Kidney tubule cell (primary cell): ENCODE results near the gene IER5.

Experiments used
- DNase-seq: peaks from one replicate; pipeline ENCODE4 v3.0.0-alpha.2; 2018; ENCODE audit warnings: low spot score

Gene IER5

DNA sequence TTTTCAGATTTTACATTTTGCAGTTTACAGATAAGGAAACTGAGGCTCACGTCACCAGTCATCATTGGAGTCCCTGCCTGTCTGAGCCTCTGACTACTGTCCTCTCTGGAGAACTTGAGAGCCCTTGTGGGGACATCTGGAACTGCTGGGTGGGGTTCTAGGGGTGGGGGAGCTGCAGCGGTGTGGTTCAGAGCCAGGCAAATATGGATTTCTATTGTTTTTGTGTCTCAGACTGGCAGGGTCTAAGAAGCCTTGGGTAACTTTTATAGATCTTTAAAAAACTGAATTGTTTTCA lies 46.9 kb downstream of the IER5 start:
- no peak for DNase-seq

DNA sequence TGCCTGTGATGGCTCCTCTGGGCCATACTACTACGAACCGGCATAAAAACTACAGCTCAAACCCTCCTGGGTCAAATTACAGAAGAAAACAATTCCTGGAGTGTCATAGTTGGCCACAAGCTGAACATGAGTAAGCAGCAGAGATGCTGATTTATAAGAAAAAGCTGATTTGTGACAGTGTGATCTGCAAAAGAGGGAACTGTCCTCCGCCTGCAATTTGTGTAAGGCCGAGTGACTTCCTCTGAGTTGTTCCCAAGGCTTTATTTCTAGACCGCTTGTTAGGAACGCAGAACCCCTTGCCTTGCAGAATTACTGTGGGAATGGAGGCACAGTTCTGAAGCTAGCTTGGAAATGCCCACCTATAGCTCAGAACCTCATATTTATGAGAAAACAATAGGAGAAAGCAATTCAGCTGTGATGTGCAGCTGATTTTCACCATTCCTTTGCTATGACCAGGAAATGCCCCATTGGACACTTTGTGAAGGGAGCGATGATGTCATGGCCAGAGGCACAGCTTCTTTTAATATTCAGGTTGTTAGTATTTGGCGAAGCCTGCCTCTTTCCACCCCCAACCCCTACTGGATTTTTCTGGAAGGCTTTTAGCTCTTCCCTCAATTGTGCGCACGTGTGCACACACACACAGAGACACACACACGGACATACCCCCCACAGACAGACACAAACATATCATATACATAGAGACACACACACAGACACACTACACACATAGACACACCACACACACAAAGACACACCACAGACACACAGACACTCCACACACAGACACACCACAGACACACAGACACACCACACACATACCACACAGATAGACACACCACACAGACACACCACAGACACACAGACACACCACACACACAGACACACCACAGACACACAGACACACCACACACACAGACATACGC lies 47.6 kb downstream of the IER5 start:
- peak; percentile 84 for DNase-seq

DNA sequence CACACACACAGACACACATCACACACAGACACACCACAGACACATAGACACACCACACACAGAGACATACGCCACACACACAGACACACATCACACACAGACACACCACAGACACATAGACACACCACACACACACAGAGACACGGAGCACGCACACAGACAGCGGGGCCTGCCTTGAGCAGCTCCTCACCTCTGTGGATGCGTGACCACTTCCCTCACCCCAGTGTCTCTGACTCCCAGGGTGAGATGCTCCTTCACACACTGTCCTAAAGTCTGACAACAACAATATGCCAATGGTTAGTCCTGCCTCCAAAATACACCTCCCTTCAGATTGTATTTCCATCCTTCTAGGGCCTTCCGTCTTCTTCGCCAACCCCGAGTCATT lies 48.2 kb downstream of the IER5 start:
- no peak for DNase-seq

DNA sequence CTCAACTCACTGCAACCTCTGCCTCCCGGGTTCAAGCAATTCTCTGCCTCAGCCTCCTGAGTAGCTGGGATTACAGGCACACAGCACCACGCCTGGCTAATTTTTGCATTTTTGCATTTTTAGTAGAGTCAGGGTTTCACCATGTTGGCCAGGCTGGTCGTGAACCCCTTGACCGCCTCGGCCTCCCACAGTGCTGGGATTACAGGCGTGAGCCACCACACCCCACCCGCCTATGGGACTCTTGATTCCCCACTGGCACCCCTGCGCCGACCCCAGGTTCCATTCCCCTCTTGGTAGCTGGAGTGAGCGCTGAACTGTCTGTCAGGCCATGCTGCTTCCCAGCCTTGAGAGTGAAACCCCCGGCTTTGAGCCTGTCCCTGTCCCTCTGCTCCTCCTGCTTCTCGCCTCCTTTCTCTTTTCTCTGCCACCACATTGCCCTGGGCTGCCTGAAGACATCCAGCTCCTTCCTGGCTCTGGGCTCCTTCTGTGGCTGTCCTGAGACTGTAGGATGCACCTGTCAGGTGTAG lies 48.8 kb downstream of the IER5 start:
- DNase-seq: no peak

DNA sequence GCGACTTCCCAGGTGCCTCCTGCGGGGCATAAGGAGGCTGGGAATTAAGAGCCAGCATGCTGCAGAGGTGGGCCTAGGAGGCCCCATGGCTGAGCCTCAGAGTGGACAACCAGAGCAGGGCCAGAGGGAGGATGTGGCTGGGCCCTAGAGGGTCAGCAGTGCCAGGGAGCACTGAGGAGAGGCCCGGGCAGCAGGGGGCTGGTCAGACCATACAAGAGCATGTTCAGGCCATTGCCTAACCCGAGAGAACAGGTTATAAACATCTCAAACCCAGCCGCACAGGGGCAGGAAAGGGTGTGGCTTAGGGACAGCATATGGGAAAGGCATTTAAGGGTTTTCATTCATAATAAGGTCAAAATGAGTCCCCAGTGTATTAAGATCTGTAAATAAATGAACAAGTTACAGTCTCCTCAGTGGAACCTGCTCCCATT lies 51.1 kb downstream of the IER5 start:
- peak; percentile 57 for DNase-seq

DNA sequence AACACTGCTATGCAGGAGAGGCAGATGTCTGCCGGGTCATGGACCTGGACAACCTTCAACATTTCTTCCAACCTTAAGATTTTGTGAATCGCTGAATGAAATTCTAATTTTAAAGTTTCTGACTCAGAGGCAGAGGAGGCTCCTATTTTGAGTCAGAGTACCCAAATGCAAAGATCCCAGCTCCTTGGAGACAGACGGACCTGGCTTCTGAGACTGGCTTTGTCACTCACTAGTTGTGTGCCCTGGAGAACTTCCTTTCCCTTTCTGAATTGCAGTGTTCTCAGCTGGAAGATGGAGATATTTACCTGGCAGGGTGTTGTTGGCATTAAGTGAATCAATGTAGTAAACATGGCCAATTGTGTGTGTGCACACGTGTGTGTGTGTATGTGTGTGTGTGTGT lies 51.9 kb downstream of the IER5 start:
- no peak for DNase-seq

DNA sequence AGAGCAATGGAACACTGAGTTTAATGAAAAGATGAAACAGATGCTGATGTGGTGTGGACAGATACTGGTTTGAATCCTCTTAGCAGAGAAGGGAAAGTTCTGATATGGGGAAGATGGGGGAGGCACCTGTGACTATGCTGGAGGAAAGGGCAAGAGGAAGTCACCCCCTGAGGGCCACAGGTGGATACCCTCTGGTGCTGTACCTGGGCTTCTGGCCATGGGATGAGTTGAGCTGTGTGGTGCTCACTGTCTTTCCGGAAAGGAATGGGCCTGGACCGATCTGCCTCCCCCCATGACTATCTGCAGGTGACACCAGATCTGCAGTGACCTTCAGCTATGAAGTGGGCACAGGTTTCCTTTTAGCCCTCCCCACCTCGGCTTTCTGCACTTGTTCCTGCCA lies 52.4 kb downstream of the IER5 start:
- no peak for DNase-seq

DNA sequence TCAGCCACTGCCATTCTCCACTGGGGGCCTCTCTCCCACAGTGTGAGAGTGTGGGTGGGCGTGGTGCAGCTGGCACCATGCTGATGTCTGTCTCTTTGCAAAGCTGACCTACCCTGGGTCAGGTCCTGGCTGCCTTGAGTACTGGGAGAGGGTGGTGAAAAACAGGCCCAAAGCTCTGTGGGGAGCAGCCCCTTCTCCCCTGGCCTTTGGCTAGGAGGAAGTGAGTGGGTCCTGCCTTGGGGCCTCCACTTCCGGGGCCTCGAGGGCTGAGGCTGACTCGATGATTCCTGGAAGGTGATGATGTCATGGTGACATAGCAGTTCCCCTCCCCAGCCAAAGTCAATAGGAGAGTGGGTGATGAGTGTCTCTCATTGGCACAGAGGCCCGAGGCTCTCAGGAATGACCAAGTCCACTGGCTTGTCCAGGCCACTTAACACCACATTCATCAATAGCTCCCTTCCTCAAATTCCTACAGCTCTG lies 53.0 kb downstream of the IER5 start:
- peak; percentile 90 for DNase-seq
